NCI-H69 (cell line): ENCODE measurements around the gene MRTFB.

Source experiments
- DNase-seq: peaks from one replicate; lab custom pipeline; 2025; lab: John Stamatoyannopoulos, UW

MRTFB gene

DNA sequence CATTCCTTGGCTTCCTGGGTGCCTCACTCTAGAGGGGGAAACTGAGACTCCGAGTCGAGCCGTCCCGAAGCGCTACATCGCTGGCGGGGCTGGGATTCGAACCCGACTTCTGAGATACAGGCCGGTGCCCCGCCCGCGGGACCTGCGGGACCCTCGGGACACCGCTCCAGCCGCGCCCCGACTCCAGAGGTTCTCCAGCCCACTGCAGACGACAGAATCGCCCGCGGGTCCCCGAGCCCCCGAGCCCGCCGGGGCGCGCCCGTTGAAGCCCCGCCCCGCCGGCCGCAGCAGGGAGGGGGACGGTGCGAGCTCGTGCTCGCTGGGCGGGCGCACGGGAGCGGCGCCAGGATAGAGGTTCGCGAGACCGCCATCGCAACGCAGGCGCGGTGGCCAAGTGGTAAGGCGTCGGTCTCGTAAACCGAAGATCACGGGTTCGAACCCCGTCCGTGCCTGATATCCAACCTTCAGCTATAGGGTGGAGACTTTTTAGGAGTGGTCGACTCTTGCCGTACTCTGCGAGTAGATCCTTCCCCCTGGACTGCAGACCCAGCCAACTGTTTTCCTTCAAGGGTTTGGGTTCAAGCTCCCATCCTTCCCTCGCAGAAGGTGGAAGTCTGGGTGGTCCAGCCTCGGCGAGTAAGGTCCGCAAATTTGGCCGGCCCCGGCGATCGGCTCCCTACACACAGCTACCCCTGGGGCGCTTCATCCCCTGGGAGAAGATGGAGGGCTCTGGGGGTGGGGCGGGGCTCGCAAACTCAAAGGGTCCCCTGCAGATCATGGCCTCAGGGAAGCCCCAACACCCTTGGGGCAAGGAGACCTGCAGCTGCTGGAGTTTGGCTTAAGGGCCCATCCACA is 214.6 kb downstream of the MRTFB start:
- DNase-seq, result peak; percentile 97

- DNase-seq, result no peak
These were observed 215.5 kb downstream of the MRTFB start for GRCh38 chr16:14286368-14287230.

DNA sequence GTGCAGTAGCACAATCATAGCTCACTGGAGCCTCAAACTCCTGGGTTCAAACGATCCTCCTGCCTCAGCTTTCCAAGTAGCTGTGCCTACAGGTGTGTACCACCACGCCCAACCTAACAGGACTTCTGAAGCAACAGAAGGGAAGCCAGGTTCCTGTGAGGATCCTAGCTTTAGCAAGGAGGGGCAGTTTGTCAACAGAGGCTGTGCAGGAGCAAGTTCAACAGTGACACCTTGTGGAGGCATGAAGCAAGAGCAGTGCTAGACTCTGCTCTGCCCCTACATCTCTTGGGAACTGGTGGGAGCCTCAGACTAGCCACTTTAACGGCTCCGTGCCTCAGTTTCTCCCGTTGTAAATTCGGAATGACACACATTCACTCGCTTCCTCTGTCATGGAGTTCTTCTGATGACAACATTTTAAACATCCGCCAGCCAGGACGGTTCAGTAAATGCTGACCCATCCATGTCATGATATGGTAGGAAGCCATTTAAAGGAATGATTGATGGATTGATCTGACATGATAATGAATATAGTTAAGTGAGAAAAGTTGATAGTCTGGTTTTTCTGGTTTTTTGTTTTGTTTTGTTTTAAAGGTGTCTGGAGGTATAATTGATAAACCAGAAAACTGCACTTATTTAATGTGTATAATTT is 218.7 kb downstream of the MRTFB start:
- peak; percentile 82 for DNase-seq

DNA sequence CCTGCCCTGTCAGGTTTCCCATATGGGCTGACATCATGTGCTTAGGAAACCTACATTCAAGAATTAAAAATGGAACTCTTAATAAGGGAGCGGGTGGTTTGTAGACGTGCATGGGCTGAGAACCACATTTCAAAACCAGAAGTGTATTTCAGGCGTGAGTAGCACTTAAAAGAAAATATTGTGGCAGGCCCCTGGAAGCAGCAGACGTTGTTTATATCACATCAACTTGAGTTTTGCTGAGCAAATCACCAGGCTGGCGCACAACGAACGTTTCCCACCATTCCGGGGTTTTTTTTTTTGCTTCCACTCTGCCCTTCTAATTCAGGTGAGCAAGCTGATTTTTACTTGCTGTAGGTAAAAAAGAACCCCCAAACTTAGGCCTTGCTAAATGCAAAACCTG is 220.2 kb downstream of the MRTFB start:
- DNase-seq, result no peak

GRCh38 chr16:14292051-14292825 is 221.1 kb downstream of the MRTFB start:
- DNase-seq, result no peak

- no peak for DNase-seq
These were observed 225.5 kb downstream of the MRTFB start for GRCh38 chr16:14296663-14297062.

GRCh38 chr16:14298374-14299122 is 227.4 kb downstream of the MRTFB start:
- DNase-seq, result no peak

DNA sequence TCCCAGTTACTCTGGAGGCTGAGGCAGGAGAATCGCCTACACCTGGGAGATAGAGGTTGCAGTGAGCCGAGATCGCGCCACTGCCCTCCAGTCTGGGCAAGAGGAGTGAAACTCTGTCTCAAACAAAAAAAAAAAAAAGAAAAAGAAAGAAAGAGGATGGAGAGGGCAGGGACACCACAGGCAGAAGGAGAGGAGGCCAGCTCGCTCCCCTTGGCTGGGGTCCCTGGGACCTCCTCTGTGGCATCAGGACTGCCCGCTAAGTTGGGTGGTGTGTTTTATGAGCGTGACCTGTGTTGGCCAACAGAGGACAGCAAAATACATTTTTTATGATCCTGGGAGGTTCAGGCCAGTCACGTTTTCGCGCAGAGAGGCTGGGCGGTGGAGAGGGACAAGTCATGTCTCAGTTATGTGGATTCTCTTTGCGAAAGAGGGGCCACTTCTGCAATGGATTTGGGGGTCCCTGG is 229.6 kb downstream of the MRTFB start:
- peak; percentile 68 for DNase-seq

GRCh38 chr16:14301169-14302030 is 230.3 kb downstream of the MRTFB start:
- DNase-seq, result peak; percentile 27

- DNase-seq, result peak; percentile 71
These were observed 230.9 kb downstream of the MRTFB start for GRCh38 chr16:14302031-14302398.

DNA sequence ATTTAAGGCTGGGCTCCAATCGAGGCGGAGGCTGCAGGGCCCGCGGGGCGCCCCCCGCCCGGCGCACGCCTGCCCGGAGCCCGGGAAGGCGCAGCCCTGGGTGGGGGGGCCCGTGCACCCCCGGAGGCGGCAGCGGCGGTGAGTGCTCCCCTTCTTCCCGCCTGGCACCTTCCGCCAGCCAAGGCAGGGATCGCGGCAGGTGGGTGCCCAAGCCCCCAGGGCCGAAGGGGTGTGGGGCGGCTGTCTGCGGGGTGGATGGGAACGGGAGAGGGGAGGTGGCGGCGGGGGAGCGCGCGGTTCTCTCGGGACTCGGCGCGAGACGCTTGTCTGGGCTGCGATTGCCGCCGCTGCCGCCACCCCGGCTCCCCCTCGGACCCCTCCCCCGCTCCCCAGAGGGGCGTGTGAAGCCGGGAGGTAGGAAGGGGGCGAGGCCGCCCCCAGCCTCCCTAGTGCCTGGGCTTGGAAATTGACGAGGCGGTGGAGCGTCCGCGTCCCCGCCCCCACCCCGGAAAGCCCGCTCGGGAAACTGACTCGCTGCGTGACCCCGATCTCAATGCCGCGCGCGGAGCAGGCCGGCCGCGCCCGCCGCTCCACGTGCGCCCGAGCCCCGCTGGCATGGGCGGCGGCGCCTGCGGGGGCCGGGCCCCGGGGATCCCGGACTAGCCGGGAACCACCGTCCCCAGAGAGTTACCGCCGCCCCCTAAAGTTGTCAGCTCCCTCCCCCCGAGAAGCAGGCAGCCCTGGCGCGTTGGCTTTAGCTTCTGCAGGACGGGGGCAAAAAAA is 231.5 kb downstream of the MRTFB start:
- DNase-seq, result peak; percentile 52

GRCh38 chr16:14303182-14303618 is 232.1 kb downstream of the MRTFB start:
- DNase-seq, result no peak

DNA sequence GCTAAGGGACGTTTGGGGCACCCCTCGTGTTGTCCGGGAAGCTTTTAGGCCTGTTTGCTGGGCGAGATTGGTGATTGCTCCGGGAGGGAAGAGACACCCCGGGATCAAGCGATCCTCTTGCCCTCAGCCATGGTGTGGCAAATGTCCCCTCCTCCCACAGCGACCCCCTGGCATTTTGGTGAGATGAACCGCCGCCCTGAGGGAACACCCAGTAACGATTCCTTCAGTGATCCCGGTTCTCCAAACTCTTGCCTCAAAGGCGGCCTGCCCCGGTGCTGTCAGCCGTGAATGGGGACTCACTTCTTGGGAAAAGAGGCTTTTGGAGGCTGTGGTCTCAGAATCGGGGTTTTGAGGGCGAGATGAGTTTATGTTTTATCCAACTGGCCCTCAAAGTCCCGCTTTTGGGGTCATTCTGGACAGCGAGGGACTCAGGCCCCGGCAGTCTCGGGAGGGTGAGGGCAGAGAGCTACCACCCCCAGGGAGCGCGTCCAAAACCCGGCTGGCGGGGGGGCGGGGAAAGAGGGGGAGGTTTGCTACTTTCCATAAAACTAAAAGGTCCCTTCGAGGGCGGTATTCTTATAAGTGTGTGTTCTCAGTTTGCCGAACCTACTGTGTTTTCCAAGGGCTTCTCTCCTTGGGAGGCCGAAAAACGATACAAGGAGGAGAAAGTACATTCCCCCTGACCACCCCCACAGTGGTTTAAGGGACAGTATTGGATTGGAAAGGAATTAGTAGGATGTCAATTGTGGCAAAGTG is 232.7 kb downstream of the MRTFB start:
- DNase-seq, result no peak

- DNase-seq, result peak; percentile 20
These were observed 233.9 kb downstream of the MRTFB start for GRCh38 chr16:14304891-14305460.

DNA sequence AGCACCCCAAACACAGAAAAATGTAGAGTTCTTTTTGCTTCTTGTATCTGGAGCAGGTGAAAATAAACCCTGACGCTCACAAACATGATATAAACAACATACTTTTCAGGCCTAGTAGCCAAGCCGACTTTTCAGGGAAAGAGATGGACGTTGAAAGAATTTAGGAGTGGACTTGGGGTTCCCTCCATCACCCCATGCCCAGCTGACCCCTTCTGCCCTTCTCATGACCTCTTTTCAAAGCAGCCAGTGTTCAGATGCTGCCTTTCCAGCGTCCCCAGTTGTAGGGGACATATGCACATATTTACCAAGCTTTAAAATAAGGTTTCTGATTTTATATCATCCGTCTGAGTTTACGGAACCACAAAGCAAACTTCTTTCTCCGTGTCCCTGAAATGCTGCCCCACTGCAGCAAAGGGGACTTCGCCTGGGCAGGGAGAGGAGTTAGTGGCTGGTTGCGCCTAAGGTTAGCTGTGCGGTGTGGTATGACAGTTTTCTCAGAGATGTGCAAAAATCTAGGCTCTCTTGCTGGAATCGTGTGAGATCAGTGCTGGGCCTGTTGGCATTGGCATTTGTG is 235.5 kb downstream of the MRTFB start:
- no peak for DNase-seq

- no peak for DNase-seq
These were observed 236.0 kb downstream of the MRTFB start for GRCh38 chr16:14307059-14307526.
